SK-N-MC (cell line): ENCODE measurements around the gene PABPN1.

ENCODE experiments used
- EZH2 ChIP-seq: fragments of 200-600 bp; sonication (generic); IDR thresholded peaks from one replicate; pipeline ENCODE4 v1.6.1; 2017; ENCODE audit warnings: antibody characterized with exemption
- POLR2AphosphoS5 ChIP-seq: IDR thresholded peaks from 2 replicates; pipeline ENCODE4 v1.6.1; 2012; ENCODE audit warnings: mild to moderate bottlenecking, low read depth, low read length, borderline replicate concordance

DNA sequence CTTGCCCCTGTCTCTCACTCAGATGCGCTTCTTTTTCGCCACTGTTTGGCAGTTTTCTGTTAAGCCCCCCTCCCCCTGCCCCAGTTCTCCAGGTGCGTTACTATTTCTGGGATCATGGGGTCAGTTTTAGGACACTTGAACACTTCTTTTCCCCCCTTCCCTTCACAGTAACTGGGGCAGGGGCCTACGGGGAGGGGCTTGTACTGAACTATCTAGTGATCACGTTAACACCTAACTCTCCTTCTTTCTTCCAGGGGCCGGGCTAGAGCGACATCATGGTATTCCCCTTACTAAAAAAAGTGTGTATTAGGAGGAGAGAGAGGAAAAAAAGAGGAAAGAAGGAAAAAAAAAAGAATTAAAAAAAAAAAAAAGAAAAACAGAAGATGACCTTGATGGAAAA lies 3.7 kb downstream of the PABPN1 start:
- TF ChIP-seq EZH2, result no peak
- TF ChIP-seq POLR2AphosphoS5, result no peak
